Measurements from ENCODE around the gene MLLT3. TPM values are rescaled to one million over a fixed set of nuclear protein-coding genes. Genes with fewer than 3 reads are reported as not detected.

The MLLT3 gene
- total and polyA plus RNA-seq, 2 experiments from 2014 or later, result 13.7 to 39.2 TPM

GRCh38 chr9:20303066-20303465, 319.2 kb downstream of the MLLT3 start:
- TF ChIP-seq, protein P1, sequence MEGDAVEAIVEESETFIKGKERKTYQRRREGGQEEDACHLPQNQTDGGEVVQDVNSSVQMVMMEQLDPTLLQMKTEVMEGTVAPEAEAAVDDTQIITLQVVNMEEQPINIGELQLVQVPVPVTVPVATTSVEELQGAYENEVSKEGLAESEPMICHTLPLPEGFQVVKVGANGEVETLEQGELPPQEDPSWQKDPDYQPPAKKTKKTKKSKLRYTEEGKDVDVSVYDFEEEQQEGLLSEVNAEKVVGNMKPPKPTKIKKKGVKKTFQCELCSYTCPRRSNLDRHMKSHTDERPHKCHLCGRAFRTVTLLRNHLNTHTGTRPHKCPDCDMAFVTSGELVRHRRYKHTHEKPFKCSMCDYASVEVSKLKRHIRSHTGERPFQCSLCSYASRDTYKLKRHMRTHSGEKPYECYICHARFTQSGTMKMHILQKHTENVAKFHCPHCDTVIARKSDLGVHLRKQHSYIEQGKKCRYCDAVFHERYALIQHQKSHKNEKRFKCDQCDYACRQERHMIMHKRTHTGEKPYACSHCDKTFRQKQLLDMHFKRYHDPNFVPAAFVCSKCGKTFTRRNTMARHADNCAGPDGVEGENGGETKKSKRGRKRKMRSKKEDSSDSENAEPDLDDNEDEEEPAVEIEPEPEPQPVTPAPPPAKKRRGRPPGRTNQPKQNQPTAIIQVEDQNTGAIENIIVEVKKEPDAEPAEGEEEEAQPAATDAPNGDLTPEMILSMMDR (IDR thresholded peaks at IDR 0.05; ENCODE audit: poor library complexity), result no peak
- TF ChIP-seq EZH2 (IDR thresholded peaks at IDR 0.05; ENCODE audit: borderline replicate concordance), result no peak
- Histone ChIP-seq H3K9me2 (replicated peaks; ENCODE audit: insufficient read depth) (no peaks in the 10 kb centered on the region), H3K4me2 (no peak overlapping the region)

DNA sequence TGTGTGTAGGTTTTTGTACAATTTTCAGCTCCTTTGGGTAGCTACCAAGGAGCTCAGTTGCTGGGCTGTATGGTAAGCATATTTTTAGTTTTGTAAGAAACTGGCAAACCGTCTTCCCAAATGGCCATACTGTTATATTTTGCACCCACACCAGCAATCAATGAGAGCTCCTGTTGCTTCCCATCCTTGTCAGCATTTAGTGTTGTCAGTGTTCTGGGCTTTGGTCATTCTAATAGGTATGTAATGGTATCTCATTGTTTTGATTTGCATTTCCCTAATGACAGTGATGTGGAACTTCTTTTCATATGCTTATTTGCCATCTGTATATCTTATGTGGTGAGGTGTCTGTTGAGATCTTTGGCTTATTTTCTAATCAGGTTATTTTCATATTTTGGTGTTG, 320.1 kb downstream of the MLLT3 start:
- Histone ChIP-seq H3K9me2 (replicated peaks; ENCODE audit: insufficient read depth) (no peaks in the 10 kb centered on the region), H3K27me3 (no peaks in the 10 kb centered on the region), H4K20me1 (ENCODE audit: insufficient read depth, poor library complexity, severe bottlenecking) (no peaks in the 10 kb centered on the region), H3K27ac (no peak overlapping the region), H2AFZ (no peak overlapping the region), H3K79me2 (no peaks in the 10 kb centered on the region), H3K36me3 (replicated peaks; ENCODE audit: insufficient read depth, low read depth) (no peaks in the 10 kb centered on the region), H3K4me3 (no peak overlapping the region), H3K4me1 (ENCODE audit: insufficient read depth) (peaks cover 10% of the 10 kb centered on the region), H3K9me3 (ENCODE audit: low read depth) (no peaks in the 10 kb centered on the region), H3K4me2 (no peak overlapping the region)
- TF ChIP-seq EZH2phosphoT487 (IDR thresholded peaks at IDR 0.05; ENCODE audit: low read depth, severe bottlenecking, unreplicated experiment), result no peak
- TF ChIP-seq, protein P1 (IDR thresholded peaks at IDR 0.05; ENCODE audit: poor library complexity), result no peak
- TF ChIP-seq EZH2 (IDR thresholded peaks at IDR 0.05; ENCODE audit: borderline replicate concordance), result no peak
- 81% methylated on average over 1 of the region's 1 CpG for WGBS (ENCODE audit: low lambda C conversion rate, missing lambda C conversion rate)
- DNase-seq (ENCODE audit: low spot score), result no peak

More at GRCh38 chr9:20303066-20303465, 319.2 kb downstream of the MLLT3 start:
- Histone ChIP-seq H3K9me3 (ENCODE audit: low read depth) (no peaks in the 10 kb centered on the region), H3K79me2 (no peaks in the 10 kb centered on the region), H2AFZ (no peak overlapping the region), H3K4me3 (no peak overlapping the region), H4K20me1 (ENCODE audit: insufficient read depth, poor library complexity, severe bottlenecking) (no peaks in the 10 kb centered on the region), H3K36me3 (replicated peaks; ENCODE audit: insufficient read depth, low read depth) (no peaks in the 10 kb centered on the region), H3K27me3 (no peaks in the 10 kb centered on the region), H3K4me1 (ENCODE audit: insufficient read depth) (peaks cover 10% of the 10 kb centered on the region), H3K27ac (no peak overlapping the region)
- no peak for DNase-seq (ENCODE audit: low spot score)
- 52% methylated on average over 2 of the region's 2 CpGs for WGBS (ENCODE audit: low lambda C conversion rate, missing lambda C conversion rate)

GRCh38 chr9:20300430-20301115, 321.7 kb downstream of the MLLT3 start:
- Histone ChIP-seq H3K9me3 (ENCODE audit: low read depth) (no peaks in the 10 kb centered on the region), H2AFZ (no peak overlapping the region), H3K9me2 (replicated peaks; ENCODE audit: insufficient read depth) (no peaks in the 10 kb centered on the region), H3K4me2 (no peak overlapping the region), H3K27ac (no peak overlapping the region), H3K4me3 (no peak overlapping the region), H3K4me1 (ENCODE audit: insufficient read depth) (peaks cover 10% of the 10 kb centered on the region), H3K36me3 (replicated peaks; ENCODE audit: insufficient read depth, low read depth) (no peaks in the 10 kb centered on the region), H3K27me3 (no peaks in the 10 kb centered on the region), H4K20me1 (ENCODE audit: insufficient read depth, poor library complexity, severe bottlenecking) (no peaks in the 10 kb centered on the region), H3K79me2 (no peaks in the 10 kb centered on the region)
- WGBS (ENCODE audit: low lambda C conversion rate, missing lambda C conversion rate), result 37% methylated on average over 2 of the region's 2 CpGs
- no peak for DNase-seq (ENCODE audit: low spot score)
- TF ChIP-seq EZH2 (IDR thresholded peaks at IDR 0.05; ENCODE audit: borderline replicate concordance) (no peak), EZH2phosphoT487 (IDR thresholded peaks at IDR 0.05; ENCODE audit: low read depth, severe bottlenecking, unreplicated experiment) (no peak)
- TF ChIP-seq, protein P1 (IDR thresholded peaks at IDR 0.05; ENCODE audit: poor library complexity), result no peak
